Esophagus muscularis mucosa (tissue), 4 donors: ENCODE results near the gene ALKBH5. TPM values are rescaled to one million over a fixed set of nuclear protein-coding genes. Genes with fewer than 3 reads are reported as not detected.
A peak's percentile ranks its signal among the peaks of the same experiment; 100 is the strongest.

ENCODE experiments used
- DNase-seq: peaks from one replicate; pipeline ENCODE4 v3.0.0-alpha.2; 2017; ENCODE audit errors: extremely low spot score
- H3K27ac ChIP-seq, 4 donors: fragments of 200-600 bp; sonication (generic); replicated peaks in 1 of 4; 1 replicate in 3 of 4; 2 replicates in 1 of 4; pipeline ENCODE4 v1.5.1; 2016 to 2019; ENCODE audit warnings: mild to moderate bottlenecking in 1 of 4
- H3K27me3 ChIP-seq, 4 donors: fragments of 200-600 bp; sonication (generic); one replicate each; pipeline versions ENCODE4 v1.5.1 to v1.6.0; 2016 to 2019
- H3K36me3 ChIP-seq, 4 donors: fragments of 200-600 bp; sonication (generic); one replicate each; pipeline ENCODE4 v1.5.1; 2016 to 2019
- H3K4me1 ChIP-seq, 4 donors: fragments of 200-600 bp; sonication (generic); one replicate each; pipeline ENCODE4 v1.5.1; 2016 to 2019
- H3K4me3 ChIP-seq, 4 donors: fragments of 200-600 bp; sonication (generic); 1 replicate in 2 of 4; 2 replicates in 2 of 4; pipeline ENCODE4 v1.5.1; 2016 to 2019; ENCODE audit warnings: mild to moderate bottlenecking in 4 of 4, moderate library complexity in 1 of 4
- H3K9me3 ChIP-seq, 4 donors: fragments of 200-600 bp; sonication (generic); 1 replicate in 3 of 4; 2 replicates in 1 of 4; pipeline ENCODE4 v1.5.1; 2016 to 2019
- CTCF ChIP-seq, 3 experiments: fragments of 200-600 bp in 2 of 3; fragments of 450-650 bp in 1 of 3; sonication (generic) in 2 of 3; IDR thresholded peaks; one replicate each; pipeline ENCODE4 v1.5.1; 2017 to 2019; ENCODE audit warnings: antibody characterized with exemption in 3 of 3, mild to moderate bottlenecking in 2 of 3, moderate library complexity in 1 of 3
- EP300 ChIP-seq: sonication (generic); formaldehyde crosslinking; IDR thresholded peaks from one replicate; pipeline ENCODE4 v1.6.1; 2017; ENCODE audit warnings: antibody characterized with exemption
- POLR2A ChIP-seq: fragments of 450-650 bp; IDR thresholded peaks from one replicate; pipeline ENCODE4 v1.6.1; 2017; ENCODE audit warnings: antibody characterized with exemption, moderate library complexity, mild to moderate bottlenecking, low read depth
- POLR2AphosphoS5 ChIP-seq, 2 donors: sonication (generic); formaldehyde crosslinking; IDR thresholded peaks; one replicate each; pipeline ENCODE4 v1.6.1; 2017; ENCODE audit warnings: antibody characterized with exemption in 2 of 2
- WGBS: methylation state at CpG from one replicate; pipeline ENCODE4 v1.1.5; 2018; 5-methylcytosine and 5-hydroxymethylcytosine counted together
- intact Hi-C: fragments of 100-400 bp; cut with DNase I; formaldehyde crosslinking; loops from one replicate; pipeline ENCODE4 v1.15.1; 2023
- total RNA-seq, 4 donors: library from RNA; depleted of rRNA; stranded (reverse); fragments of >200 nt; gene quantifications; one replicate each; pipeline versions ENCODE4 v1.1.0 to v1.2.1, GENCODE V29; 2016

Gene ALKBH5
- total RNA-seq, 4 donors from 2014 or later = 120 to 197 (median 151) TPM

- no peak overlapping the region for H3K4me3 ChIP-seq
- WGBS = 93% methylated on average over 3 of the region's 14 CpGs
- peaks cover 0 to 8% (median 4%) of the 10 kb centered on the region in 4 donors for H3K4me1 ChIP-seq
- H3K27ac ChIP-seq = no peak overlapping the region
- peaks cover 0 to 57% (median 0%) of the 10 kb centered on the region in 4 donors for H3K27me3 ChIP-seq
- intact Hi-C loops = no loop called here
- TF ChIP-seq EP300 (no peak), POLR2A (no peak), POLR2AphosphoS5 (IDR thresholded peaks at IDR 0.05) (no peak), CTCF (IDR thresholded peaks at IDR 0.05) (no peak)
- H3K9me3 ChIP-seq = no peaks in the 10 kb centered on the region
- DNase-seq = no peak
- H3K36me3 ChIP-seq = no peaks in the 10 kb centered on the region
These were observed 44.1 kb upstream of the ALKBH5 start for GRCh38 chr17:18139498-18139897.

DNA sequence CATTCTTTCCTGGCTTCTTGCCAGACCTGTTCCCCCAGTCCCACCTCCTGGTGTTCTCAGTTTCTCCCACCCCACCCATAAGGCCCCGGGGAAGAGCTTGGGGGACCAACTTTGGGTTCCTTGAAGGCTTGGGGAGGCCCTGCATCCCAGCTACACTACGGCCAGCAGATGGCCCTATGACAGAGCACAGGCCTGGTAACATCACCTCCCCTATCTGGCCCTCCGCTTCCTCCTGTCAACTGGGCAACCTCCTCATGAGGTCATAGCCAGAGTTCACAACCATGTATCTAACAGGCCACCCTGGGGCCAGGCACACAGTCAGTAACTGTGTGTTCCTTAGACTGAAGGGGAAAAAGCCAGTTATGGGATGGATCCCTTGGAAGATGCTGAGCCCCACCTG lies 43.7 kb upstream of the ALKBH5 start:
- Histone ChIP-seq H3K36me3 (no peaks in the 10 kb centered on the region), H3K9me3 (no peaks in the 10 kb centered on the region), H3K4me3 (no peak overlapping the region), H3K27me3 (peaks cover 0 to 55% (median 0%) of the 10 kb centered on the region in 4 donors), H3K4me1 (peaks cover 0 to 8% (median 4%) of the 10 kb centered on the region in 4 donors), H3K27ac (no peak overlapping the region)
- TF ChIP-seq POLR2AphosphoS5 (IDR thresholded peaks at IDR 0.05) (no peak), CTCF (IDR thresholded peaks at IDR 0.05) (no peak), EP300 (no peak), POLR2A (no peak)
- WGBS = 77% methylated on average over 2 of the region's 3 CpGs
- DNase-seq = no peak
- intact Hi-C loops = no loop called here

DNA sequence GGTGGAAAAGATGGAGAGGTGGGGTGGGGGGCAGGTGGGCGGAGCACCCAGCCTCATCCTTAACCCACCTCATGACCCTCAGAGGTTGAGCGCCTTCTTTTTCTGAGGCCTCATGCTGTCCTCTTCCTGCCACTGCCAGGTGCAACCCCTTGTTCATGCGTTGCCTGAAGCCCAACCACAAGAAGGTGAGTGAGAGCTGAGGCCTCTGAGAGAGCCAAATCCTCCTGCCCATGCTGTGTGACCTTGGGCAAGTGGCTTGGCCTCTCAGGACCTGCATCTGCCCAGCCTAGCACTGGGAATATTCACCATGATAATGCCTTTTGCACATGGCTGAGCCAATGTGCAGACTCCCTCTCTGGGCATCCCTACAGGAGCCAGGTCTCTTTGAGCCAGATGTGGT lies 43.0 kb upstream of the ALKBH5 start:
- peaks cover 0 to 48% (median 0%) of the 10 kb centered on the region in 4 donors for H3K27me3 ChIP-seq
- TF ChIP-seq EP300 (no peak), POLR2AphosphoS5 (IDR thresholded peaks at IDR 0.05) (no peak), POLR2A (no peak), CTCF (IDR thresholded peaks at IDR 0.05) (no peak)
- peaks cover 0 to 8% (median 4%) of the 10 kb centered on the region in 4 donors for H3K4me1 ChIP-seq
- H3K9me3 ChIP-seq = no peaks in the 10 kb centered on the region
- H3K4me3 ChIP-seq = no peak overlapping the region
- no peak for DNase-seq
- 93% methylated on average over 2 of the region's 3 CpGs for WGBS
- intact Hi-C loops = no loop called here
- H3K36me3 ChIP-seq = no peaks in the 10 kb centered on the region
- no peak overlapping the region for H3K27ac ChIP-seq

GRCh38 chr17:18141210-18141803 lies 42.3 kb upstream of the ALKBH5 start:
- no peak for DNase-seq
- H3K9me3 ChIP-seq = no peaks in the 10 kb centered on the region
- H3K36me3 ChIP-seq = no peaks in the 10 kb centered on the region
- TF ChIP-seq CTCF (IDR thresholded peaks at IDR 0.05) (peak; percentile 53 to 61 (median 57)), POLR2A (no peak)
- no peak overlapping the region for H3K4me3 ChIP-seq
- peaks cover 0 to 41% (median 0%) of the 10 kb centered on the region in 4 donors for H3K27me3 ChIP-seq
- no peak overlapping the region for H3K27ac ChIP-seq
- 10% methylated on average over 5 of the region's 9 CpGs for WGBS
- peaks cover 0 to 8% (median 4%) of the 10 kb centered on the region in 4 donors for H3K4me1 ChIP-seq
- intact Hi-C loops = no loop called here

DNA sequence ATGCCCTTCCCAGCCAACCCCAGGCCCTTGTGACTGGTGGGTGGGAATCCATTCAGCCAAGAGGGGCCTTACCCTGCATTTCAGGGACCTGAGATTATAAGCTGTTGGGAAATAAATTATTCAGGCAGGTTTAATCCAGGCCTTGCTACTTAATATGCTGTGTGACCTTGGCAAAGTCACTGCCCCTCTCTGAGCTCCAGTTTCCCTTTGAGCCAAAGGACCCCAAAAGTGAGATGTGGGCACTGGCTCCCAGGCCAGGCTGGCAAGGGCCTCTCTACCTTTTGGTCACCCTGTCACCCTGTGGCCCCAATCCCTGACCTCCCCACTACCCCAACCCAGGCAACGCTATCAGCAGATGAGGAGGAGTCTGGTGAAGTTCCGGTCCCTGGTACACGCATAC lies 41.2 kb upstream of the ALKBH5 start:
- no peak overlapping the region for H3K27ac ChIP-seq
- H3K4me1 ChIP-seq = peaks cover 0 to 8% (median 4%) of the 10 kb centered on the region in 4 donors
- no peak for TF ChIP-seq POLR2A
- TF ChIP-seq EP300 = no peak
- TF ChIP-seq POLR2AphosphoS5 (IDR thresholded peaks at IDR 0.05) = no peak
- no peak for TF ChIP-seq CTCF (IDR thresholded peaks at IDR 0.05)
- no peak for DNase-seq
- H3K36me3 ChIP-seq = no peaks in the 10 kb centered on the region
- H3K27me3 ChIP-seq = peaks cover 0 to 31% (median 0%) of the 10 kb centered on the region in 4 donors
- H3K4me3 ChIP-seq = no peak overlapping the region
- intact Hi-C loops = no loop called here
- no peaks in the 10 kb centered on the region for H3K9me3 ChIP-seq
- WGBS = 92% methylated on average over 3 of the region's 3 CpGs
